Activated CD4-positive, CD25-positive, alpha-beta regulatory T cell treated with anti-CD3 and anti-CD28 coated beads, Interleukin-2, amount 50 U/mL, for 24 hours (primary cell): ENCODE measurements around the gene TLE5.
"Not testable (repeated sequence)": the region's sequence is repeated elsewhere in the genome, so short reads cannot be mapped to it uniquely, and the experiment has no call there.

Source experiments
- ATAC-seq, 2 donors: fragments of 150-1000 bp; cut with Tn5 transposase; one replicate each; pipeline ENCODE4 v1.10.0; 2021; ENCODE audit warnings: mild to moderate bottlenecking in 1 of 2, moderate library complexity in 1 of 2

The TLE5 gene

DNA sequence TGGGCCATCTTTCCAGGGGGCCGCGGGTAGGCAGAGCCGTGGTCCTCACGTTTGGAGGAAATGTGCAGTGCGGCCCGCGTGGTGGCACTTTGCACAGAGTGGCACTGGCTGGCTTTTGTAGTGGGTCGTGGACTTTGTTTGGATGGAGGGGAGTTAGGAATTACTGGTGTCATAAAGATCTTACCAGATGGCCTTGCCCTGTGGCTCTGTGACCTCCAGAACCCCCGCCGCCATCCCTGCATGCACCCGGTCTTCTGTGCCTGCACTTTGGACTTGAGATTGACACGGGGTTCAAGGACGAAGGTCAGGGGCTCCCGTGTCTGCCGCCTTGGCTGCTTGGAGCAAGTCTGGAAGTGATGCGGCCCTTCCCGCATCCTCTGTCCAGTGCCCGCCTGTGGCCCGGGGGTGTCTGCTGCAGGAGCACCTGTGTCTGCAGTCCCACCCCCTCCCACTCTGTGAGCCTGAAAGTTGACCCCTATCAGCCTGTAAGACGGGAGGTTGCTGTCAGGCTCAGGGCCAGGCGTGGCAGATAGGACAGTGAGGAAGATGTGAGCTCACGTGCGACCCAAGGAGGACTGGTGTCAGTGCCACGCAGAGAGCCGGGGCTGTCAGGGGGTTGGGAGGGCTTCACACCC is 34.1 kb upstream of the TLE5 start:
- no peak for ATAC-seq

DNA sequence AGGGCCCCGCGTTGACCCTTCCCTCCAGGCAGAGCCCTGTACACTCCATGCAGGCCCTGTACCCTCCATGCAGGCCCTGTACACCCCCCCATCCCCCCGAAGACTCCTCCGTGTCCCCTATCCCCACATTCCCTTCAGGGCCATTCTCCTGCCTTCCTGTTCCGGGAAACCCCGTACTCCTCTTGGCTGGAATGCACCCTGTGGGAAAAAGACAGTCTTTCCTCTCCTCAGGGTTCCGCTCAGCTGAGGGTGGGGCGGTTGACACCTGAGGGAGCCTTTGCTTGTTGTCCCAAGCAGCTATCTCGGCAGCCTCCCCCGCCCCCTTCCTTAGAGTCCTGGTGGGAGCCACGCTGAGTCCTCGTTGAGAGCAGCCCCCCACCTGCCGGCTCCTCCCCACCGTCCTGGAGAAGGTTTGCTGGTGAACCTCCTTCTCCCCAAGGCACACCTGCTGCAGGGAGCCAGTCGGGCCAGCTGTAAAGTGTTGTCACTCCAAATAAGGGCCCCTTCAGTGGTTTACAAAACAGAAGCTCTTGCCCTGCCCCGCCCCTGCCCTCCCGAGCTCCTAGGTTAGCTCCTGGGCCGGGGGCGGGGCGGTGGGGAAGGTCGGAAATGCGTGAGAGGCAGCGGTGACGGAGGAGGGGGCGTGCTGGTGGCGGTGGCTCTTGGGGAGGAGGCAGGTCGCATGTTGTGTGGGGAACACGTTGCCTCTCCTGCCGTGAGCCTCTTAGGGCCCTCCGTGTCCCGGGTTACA is 33.3 kb upstream of the TLE5 start:
- ATAC-seq: peak in 1 of 2 donors; percentile 4

DNA sequence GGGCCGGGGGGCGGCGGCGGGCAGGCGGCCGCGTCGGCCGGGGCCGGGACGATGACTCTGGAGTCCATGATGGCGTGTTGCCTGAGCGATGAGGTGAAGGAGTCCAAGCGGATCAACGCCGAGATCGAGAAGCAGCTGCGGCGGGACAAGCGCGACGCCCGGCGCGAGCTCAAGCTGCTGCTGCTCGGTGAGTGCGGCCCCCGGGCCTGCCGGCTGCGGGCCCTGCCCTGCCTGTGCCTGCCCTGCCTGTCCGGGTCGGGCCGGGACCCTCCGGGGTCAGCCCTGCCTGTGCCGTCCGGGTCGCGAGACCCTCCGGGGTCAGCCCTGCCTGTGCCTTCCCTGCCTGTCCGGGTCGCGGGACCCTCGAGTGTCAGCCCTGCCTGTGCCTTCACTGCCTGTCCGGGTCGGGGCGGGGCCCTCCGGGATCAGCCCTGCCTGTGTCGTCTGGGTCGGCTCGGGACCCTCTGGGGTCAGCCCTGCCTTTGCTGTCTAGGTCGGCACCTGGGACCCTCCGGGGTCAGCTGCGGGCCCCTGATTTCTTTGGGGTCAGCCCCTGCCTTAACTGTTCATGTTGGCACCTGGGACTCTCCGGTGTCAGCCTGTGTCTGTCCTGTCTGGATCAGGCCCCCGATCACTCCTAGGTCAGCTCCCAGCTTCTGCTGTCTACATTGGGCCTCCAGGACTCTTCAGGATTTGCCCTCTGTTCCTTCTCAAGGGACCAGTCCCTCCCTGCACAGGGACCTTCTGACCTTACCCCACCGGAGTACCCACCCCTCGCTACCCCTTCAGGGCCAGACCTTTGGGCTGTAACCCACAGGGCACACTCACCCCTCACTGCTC is 32.5 kb upstream of the TLE5 start:
- peak; percentile 33 to 38 for ATAC-seq

DNA sequence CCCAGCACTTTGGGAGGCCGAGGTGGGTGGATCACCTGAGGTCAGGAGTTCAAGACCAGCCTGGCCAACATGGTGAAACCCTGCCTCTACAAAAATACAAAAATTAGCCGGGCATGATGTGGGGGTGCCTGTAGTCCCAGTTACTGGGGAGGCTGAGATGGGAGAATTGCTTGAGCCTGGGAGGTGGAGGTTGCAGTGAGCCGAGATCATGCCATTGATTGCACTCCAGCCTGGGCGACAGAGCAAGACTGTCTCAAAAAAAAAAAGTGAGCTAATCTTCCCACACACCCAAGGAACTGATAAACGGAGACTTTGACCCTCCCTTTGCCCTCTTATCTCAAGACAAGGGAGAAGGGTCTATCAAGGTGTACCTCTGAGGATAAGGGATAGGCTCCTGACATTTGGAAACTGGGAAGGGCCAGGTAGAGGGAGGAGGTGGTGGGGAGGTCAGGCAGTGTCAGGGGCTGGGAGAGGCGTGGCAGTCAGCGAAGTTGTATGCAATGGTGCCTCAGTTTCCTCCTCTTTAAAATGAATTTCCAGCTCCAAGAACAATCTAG is 27.1 kb upstream of the TLE5 start:
- ATAC-seq: not testable (repeated sequence)

DNA sequence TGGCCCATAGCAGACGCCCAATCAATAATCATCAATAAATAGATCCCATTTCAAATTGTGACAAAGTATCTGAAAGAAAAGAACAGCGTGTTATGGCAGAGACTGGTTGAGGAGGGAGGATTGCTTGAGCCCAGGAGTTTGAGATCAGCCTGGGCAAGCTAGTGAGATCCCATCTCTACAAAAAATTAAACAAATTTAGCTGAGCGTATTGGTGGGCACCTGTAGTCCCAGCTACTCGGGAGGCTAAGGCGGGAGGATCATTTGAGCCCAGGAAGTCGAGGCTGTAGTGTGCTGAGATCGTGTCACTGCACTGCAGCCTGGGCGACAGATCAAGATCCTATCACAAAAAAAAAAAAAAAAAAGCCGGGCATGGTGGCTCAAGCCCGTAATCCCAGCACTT is 25.5 kb upstream of the TLE5 start:
- ATAC-seq: no peak

DNA sequence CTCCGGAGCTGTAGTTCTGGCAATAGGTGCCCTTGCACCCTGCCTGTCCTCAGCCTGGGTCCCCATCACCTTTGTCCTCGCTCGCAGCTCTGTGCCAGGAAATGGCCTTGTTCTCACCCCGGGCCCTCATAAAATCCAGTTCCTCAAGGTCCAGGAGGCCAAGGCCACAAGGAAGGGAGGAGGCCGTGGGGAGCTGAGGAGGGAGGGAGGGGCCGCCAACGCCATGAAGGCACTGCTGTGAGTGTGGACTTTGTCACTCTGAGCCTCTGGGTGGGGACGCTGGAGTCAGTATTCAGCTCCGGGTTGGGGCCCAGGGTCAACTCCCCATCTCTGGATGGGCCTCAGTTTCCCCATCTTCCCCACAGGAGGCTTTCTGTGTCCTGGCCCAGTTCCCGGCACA is 22.6 kb upstream of the TLE5 start:
- no peak for ATAC-seq

DNA sequence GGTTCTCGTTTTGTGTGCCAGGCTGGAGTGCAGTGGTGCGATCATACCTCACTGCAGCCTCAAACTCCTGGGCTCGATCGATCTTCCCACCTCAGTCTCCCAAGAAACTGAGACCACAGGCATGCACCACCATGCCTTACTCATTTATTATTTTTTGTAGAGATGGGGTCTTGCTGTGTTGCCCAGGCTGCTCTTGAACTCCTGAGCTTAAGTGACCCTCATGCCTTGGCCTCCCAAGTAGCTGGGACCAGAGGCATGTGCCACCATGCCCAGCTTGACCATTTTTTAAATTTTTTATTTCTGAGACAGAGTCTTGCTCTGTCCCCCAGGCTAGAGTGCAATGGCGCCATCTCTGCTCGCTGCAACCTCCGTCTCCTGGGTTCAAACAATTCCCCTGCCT is 21.7 kb upstream of the TLE5 start:
- ATAC-seq: no peak

DNA sequence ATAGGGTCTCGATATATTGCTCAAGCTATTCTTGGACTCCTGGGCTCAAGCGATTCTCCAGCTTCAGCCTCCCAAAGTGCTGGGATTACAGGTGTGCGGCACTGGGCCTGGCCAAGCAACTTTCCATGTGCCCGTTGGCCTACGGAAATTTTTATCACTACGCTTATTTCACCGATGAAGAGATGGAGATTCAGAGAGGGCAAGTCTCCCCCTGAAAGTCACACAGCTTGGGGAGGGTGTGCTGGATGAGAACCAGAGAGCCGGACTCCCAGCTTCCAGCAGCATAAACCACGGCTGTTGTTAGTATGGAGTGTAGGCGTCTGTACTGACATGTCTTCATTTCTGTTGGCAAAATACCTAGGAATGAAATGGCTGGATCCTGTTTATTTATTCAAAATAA is 20.0 kb upstream of the TLE5 start:
- ATAC-seq: no peak

DNA sequence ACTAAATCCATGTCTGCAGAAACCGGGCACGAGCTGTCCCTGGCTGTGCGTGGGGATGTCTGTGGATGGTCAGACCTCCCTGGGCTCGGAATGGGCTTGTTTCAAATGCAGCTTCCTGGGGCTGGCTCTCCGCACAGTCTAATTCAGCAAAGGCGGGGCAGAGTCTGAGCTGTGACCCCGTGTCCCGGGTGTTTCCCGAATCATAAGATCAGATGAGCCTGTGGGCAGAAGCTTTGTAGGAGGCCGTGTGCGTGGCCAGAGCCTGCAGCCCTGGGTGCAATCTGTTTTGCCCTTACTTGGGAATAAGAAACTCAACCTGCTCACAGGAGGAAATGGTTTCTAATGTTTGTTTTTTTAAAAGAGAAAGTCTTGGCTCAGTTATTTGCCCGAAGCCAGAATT is 18.0 kb upstream of the TLE5 start:
- ATAC-seq: no peak

DNA sequence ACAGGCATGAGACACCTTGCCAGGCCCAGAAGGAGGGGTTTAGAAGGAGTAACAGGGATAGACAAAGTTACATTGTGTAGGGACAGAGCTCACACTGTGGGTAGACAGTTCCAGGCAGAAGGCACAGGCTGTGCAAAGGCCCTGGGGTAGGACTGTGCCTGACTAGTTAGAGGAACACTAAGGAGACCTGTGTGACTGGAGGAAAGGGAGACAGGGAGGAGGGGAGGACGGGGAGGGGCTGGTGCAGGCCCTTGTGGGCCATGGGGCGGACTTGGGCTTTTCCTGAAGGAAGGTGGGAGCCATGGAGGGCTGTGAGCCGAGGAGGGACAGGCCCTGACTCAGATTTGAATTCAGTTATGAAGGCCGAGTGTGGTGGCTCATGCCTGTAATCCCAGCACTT is 17.3 kb upstream of the TLE5 start:
- ATAC-seq: no peak

DNA sequence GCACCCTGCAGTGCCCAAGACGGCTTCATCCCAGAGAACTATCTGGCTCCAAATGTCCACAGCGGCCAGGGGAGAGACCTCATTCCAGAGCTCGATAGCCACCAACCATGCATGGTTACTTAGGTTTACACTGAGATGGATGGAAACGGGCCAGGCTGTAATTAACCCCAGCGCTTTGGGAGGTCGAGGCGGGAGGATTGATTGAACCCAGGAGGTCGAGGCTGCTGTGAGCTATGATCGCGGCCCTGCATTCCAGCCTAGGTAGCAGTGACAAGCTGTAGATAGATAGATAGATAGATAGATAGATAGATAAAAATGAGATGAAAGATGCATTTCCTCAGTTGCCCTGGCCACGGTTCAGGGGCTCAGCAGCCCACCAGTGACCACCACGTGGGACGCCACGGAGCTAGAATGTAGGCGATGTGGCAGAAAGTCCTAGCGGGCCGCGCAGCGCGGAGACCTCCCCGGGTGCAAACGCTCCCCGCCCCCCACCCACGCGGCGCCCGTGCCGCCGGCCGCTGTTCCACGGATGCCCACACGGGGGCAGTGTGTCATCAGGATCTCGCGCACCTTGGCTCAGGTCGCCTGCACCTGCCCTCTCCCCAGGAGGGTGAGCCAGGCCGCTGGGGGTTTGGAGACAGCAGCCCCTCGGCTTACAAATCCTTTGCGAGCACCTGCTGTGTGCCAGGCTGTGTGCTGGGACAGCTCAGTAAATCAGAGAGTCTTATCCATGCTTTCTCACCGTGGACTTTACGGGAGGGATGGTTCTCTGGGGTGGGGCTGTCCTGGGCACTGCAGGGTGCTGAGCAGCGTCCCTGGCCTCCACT is 13.5 kb upstream of the TLE5 start:
- peak; percentile 81 to 83 for ATAC-seq

DNA sequence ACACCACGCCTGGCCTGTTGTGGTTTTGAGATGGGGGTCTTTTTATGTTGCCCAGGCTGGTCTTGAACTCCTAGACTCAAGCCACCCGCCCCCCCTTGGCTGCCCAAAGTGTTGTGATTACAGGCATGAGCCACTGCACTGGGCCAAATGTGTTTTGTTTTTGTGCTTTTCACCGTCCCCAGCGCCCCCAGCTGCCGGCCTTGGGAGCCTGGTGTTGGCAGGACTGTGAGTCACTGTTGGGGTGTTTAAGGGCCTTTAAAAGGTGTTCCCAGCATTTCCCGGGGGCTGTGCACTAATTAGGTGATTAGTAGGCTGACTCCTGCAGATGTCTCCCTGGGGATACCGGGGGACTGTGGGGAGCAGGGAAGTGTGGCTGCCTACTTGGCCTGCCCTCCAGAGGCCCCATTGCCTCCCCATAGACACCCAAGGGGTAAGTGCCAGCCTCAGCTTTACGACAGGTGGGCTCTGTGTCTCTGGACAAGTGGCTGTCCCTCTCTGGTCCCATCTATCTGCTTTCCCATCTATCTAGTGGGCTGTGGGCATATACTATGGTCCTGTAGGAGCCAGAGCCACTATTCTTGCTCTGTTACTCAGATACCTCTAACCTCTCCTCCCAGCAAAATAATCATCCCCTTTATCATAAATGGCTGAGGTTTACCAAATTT is 11.8 kb upstream of the TLE5 start:
- ATAC-seq: no peak

DNA sequence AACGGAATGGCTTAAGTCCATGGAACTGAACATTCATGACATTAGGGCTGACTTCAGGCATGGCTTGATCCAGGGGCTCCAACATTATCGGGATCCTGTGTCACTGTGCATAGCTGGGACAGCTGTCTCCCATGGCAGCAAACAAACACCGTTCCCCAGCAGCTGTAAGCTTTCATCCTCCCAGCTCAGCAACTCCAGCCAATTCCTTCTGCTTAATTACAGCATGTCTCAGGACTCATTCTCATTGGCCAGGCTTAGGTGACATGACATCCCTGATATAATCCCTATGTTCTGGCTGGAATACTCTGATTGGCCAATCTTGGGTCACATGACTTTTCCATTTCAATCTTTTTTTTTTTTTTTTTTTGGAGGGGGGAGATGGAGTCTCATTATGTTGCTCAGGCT is 10.9 kb upstream of the TLE5 start:
- no peak for ATAC-seq

DNA sequence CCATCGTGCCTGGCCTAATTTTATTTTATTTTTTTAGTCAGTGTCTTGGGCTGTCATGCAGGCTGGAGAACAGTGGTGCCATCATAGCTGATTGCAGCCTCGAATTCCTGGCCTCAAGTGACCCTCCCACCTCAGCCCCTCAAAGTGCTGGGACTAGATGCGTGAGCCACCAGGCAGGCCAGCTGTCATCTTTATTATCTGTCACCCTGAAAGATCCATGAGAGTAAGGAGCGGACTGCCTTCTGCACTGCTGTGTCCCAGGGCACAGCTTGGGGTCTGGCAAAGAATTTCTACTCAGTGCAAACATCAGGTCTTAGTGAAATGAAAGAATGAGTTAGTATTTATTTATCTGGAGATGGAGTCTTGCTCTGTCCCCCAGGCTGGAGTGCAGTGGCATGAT is 9.5 kb upstream of the TLE5 start:
- no peak for ATAC-seq

DNA sequence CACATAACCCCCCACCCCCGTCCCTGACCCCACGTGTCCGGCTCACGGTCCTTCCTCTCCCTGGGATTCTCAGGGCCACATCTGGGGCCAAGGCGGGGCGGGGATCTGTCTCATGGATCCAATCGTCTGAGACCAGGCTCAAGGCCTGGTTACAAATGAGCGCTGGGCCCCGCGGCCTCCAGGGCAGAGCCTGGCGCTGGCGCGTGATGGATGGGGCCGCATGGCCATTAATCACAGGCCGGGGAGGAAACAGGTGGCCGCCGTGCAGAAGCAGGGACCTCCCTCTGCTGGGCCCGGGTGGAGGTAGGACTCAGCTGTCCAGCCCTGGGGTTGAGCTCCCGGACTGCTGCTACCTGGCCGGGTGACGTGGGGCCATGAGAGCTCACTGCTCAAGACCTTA is 5.8 kb upstream of the TLE5 start:
- no peak for ATAC-seq

DNA sequence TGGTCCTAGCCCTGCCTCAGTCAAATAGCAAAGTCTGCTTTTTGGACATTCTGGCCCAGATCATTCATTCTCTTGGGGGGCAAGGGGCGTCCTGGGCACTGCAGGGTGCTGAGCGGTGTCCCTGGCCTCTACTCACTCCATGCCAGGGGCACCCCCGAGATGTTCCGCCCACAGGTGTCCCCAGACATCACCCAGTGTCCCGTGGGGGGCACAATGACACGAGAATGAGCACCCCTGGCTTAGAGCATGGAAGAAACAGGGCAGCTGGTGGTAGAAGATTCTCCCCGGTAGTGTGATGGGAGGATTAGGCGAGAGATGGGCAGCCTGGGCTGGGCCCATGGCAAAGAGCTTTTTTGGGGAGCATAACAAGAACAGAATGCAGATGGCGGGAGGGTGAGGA is 5.3 kb upstream of the TLE5 start:
- ATAC-seq: no peak

DNA sequence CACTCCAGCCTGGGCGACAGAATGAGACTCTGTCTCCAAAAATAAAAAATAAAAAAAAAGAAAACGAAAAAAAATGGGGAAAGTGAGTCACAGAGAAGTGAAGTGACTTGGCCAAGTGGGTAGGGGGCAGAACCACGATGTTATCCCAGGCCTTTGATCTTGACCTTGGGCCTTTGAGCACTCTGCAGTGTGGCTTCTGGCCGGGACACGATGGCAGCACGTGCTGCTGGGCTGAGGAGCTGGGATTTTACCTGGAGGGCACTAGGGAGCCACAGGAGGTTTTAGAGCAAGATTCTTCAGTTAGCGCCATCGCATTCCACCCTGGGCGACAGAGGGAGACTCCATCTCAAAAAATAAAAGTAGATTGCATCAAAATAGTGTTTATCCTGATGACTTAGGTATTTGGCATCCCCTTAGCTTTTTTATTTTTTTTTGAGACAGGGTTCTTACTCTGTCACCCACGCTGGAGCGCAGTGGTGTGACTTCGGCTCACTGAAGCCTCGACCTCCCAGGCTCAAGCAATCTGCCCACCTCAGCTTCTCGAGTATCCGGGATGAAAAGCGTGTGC is 4.3 kb upstream of the TLE5 start:
- ATAC-seq: no peak

DNA sequence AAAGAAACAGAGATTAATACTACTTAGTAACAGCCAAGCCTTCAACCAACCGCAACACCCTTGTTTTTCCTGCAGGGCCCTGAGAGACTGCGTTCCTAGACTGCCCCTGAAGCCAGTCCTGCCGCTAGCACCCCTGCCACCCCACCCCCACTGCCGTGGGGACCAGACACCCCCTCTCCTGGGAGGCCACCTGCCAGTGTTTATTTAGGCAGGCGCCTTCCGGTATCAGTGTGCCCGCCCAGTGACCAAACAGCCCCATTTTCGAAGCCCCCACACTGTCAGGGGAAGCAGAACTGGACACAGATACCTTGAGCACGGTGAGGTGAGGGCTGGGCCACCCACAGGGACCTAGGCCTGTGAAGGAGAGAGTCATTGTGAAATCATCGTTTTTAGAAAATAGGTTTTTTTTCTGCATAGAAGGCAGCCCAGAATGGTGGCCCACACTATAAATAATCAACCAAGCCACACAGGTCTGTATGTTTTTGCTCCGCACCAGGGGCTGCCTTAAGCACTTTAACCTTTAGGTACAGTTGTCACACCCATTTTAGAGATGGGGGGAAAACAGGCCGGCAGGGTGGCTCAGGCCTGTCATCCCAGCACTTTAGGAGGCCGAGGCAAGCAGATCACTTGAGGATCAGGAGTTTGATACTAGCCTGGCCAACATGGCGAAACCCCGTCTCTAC is 3.5 kb upstream of the TLE5 start:
- ATAC-seq: no peak

DNA sequence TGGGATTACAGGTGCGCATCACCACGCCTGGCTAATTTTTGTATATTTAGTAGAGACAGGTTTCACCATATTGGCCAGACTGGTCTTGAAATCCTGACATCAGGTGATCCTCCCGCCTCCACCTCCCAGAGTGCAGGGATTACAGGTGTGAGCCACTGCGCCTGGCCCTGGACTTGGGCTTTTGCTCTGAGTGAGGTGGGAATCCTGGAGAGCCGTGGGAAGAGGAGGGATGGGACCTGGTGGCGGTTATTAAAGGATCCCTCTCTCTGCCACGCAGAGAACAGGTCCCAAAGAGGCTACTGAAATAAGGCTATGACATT is 1.7 kb upstream of the TLE5 start:
- no peak for ATAC-seq

DNA sequence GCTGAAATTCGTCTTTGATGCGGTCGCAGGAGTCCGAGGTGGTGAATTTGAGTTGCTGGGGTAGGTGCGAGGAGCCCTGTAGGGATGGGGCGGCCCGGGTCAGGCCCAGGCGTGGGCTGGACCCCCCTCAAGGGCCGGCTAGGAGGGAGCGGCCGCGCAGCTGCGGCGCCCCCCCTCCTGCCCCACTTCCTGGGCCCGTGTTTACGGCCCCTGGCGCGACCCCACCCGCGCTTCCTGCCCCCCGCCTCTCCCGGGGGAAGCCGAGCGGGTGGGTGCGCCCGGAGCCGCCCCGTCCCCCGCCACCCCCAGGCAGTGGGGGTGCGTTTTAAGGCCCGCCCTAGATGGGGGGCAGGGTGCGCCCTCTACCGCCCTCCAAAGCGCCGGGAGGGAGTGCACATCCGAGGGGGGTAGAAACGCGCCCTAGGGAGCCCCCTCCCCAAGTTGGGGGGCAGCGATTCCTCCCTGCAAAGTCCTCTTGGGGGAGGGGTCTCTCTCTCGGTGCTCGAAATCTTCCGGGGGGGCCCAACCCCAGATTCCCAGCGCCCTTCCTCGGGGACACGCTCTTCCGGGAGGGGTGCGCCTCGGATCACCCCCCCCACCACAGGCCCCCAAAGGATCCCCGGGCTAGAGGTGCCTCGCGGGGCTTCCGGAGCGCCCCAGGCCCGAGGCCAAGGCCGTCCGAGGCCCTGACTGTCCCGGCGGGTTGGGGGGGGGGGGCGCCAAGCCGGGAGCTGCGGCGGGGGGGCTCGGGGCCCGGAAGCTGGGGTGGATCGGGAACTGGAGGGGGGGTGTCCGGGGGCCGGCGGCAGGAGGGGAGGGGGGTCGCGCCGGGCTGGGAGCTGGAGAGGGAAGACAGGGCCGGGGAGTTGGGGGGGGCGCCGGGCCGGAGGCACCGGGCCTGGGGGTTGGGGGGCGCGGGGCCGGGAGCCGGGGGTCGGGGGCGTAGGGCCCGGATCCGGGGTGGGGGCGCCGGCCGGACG is 823 bp downstream of the TLE5 start:
- peak; percentile 54 to 65 for ATAC-seq
